ENCODE data around the gene HOXA5. TPM values are rescaled to one million over a fixed set of nuclear protein-coding genes. Genes with fewer than 3 reads are reported as not detected.

HOXA5 gene
- total RNA-seq, 2 donors from 2014 or later, result 9.6 to 18.7 TPM

DNA sequence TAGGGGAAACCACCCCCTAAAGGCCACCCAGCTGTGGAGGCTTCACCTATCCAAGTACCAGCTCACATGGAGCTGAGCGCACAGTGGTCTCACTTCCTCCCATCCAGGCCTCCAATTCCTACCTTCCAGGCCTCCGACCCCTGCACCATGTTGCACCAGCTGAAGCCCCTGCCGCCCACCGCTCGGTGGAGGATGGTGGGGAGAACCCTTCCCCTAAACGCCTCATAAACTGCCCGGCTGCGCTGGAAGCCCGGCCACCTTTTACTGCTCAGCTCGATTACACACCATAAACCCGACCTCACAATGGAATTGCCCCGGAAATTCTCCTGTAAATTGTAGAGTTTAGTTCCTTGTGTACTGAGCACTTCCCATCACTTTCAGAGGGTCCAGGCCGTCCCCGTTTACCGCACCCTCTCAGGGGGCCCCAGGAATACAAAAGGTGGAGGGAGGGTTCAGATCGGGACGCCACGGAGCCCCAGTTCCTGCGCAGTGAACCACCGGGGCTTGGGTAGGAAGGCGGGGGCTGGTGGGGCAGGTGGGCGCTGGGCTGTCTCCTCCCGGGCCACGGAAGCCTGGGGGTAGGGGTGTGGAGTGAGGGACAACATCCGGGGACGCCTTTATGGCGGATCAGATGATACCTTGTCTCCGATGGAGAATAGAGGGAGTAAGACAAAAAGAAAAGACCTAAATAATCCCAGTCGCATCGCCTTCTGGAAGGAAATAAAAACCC is 14.4 kb upstream of the HOXA5 start:
- Histone ChIP-seq H3K9ac (ENCODE audit: low read depth in 2 of 2, low read length in 2 of 2) (peak overlapping the region; percentile 80 to 100), H3K36me3 (no peaks in the 10 kb centered on the region)
- intact Hi-C loops (cut with DNase I), result no loop called here

GRCh38 chr7:27156916-27157701 is 13.6 kb upstream of the HOXA5 start:
- no peaks in the 10 kb centered on the region for H3K9me3 ChIP-seq

More for the DNA sequence above, 14.4 kb upstream of the HOXA5 start:
- H3K4me1 ChIP-seq, result peaks cover 16% of the 10 kb centered on the region
- peaks cover 4% of the 10 kb centered on the region for H3K27me3 ChIP-seq
- no peak for DNase-seq
- H3K9me3 ChIP-seq, result no peaks in the 10 kb centered on the region
- TF ChIP-seq CTCF (IDR thresholded peaks at IDR 0.05), result no peak
- peak overlapping the region; percentile 94 for H3K27ac ChIP-seq
- peak overlapping the region; percentile 49 for H3K4me3 ChIP-seq

GRCh38 chr7:27156508-27156898 is 13.0 kb upstream of the HOXA5 start, which contains the start of gene HOXA7:
HOXA7 (minus strand) TSS chr7:27156675; CDS start chr7:27156545, 130 bp downstream.
- no peaks in the 10 kb centered on the region for H3K9me3 ChIP-seq
- peaks cover 16% of the 10 kb centered on the region for H3K4me1 ChIP-seq
- H3K4me3 ChIP-seq, result peak within 1 kb of the TSS; percentile 49
- peak; percentile 82 for DNase-seq
- TF ChIP-seq CTCF (IDR thresholded peaks at IDR 0.05), result no peak
- H3K27me3 ChIP-seq, result peaks cover 4% of the 10 kb centered on the region
- peak within 1 kb of the TSS; percentile 80 to 100 for H3K9ac ChIP-seq (ENCODE audit: low read depth in 2 of 2, low read length in 2 of 2)
- intact Hi-C loops (cut with DNase I), result no loop called here
- no peaks in the 10 kb centered on the region for H3K36me3 ChIP-seq
- peak within 1 kb of the TSS; percentile 94 for H3K27ac ChIP-seq

More at GRCh38 chr7:27156916-27157701, 13.6 kb upstream of the HOXA5 start:
- Histone ChIP-seq H3K36me3 (no peaks in the 10 kb centered on the region), H3K27me3 (peaks cover 4% of the 10 kb centered on the region), H3K27ac (peak overlapping the region; percentile 94), H3K9ac (ENCODE audit: low read depth in 2 of 2, low read length in 2 of 2) (peak overlapping the region; percentile 80 to 100), H3K4me1 (peaks cover 16% of the 10 kb centered on the region), H3K4me3 (peak overlapping the region; percentile 49)
- intact Hi-C loops (cut with DNase I), result no loop called here
- no peak for DNase-seq
- TF ChIP-seq CTCF (IDR thresholded peaks at IDR 0.05), result no peak

GRCh38 chr7:27155816-27156507 is 12.5 kb upstream of the HOXA5 start:
- Histone ChIP-seq H3K27me3 (peaks cover 4% of the 10 kb centered on the region), H3K9ac (ENCODE audit: low read depth in 2 of 2, low read length in 2 of 2) (peak overlapping the region; percentile 80 to 100), H3K36me3 (no peaks in the 10 kb centered on the region), H3K4me1 (peaks cover 16% of the 10 kb centered on the region), H3K27ac (peak overlapping the region; percentile 94), H3K4me3 (peak overlapping the region; percentile 49), H3K9me3 (no peaks in the 10 kb centered on the region)
- TF ChIP-seq CTCF (IDR thresholded peaks at IDR 0.05), result no peak
- DNase-seq, result peak; percentile 70
- intact Hi-C loops (cut with DNase I), result no loop called here

All from colonic mucosa (tissue), 4 donors.